Measurements from ENCODE around the gene ALKBH4.

ALKBH4 gene

GRCh38 chr7:102432442-102433218, 32.0 kb downstream of the ALKBH4 start:
- FAIRE-seq, result no peak

GRCh38 chr7:102431617-102432298, 32.9 kb downstream of the ALKBH4 start:
- DNase-seq (ENCODE audit: extremely low spot score, insufficient read length, low read depth), result no peak
- FAIRE-seq, result peak; percentile 98

More at GRCh38 chr7:102432442-102433218, 32.0 kb downstream of the ALKBH4 start:
- no peak for DNase-seq (ENCODE audit: extremely low spot score, insufficient read length, low read depth)

- FAIRE-seq, result no peak
These were observed 35.3 kb downstream of the ALKBH4 start for GRCh38 chr7:102429141-102429899.

GRCh38 chr7:102427019-102427405, 37.7 kb downstream of the ALKBH4 start:
- DNase-seq (ENCODE audit: extremely low spot score, insufficient read length, low read depth) (no peak), FAIRE-seq (no peak)

More at GRCh38 chr7:102429141-102429899, 35.3 kb downstream of the ALKBH4 start:
- DNase-seq (ENCODE audit: extremely low spot score, insufficient read length, low read depth), result no peak

GRCh38 chr7:102426268-102427018, 38.2 kb downstream of the ALKBH4 start:
- FAIRE-seq (no peak), DNase-seq (ENCODE audit: extremely low spot score, insufficient read length, low read depth) (no peak)

- peak; percentile 99 for FAIRE-seq
- DNase-seq (ENCODE audit: extremely low spot score, insufficient read length, low read depth), result peak; percentile 67
These were observed 38.9 kb downstream of the ALKBH4 start for GRCh38 chr7:102425639-102426267.

GRCh38 chr7:102424787-102425218, 39.9 kb downstream of the ALKBH4 start:
- DNase-seq (ENCODE audit: extremely low spot score, insufficient read length, low read depth), result no peak
- peak; percentile 96 for FAIRE-seq

GRCh38 chr7:102424129-102424551, 40.5 kb downstream of the ALKBH4 start:
- DNase-seq (ENCODE audit: extremely low spot score, insufficient read length, low read depth), result no peak
- no peak for FAIRE-seq

GRCh38 chr7:102421706-102422240, 42.9 kb downstream of the ALKBH4 start:
- FAIRE-seq (no peak), DNase-seq (ENCODE audit: extremely low spot score, insufficient read length, low read depth) (no peak)

GRCh38 chr7:102418592-102418991, 46.1 kb downstream of the ALKBH4 start:
- FAIRE-seq (peak; percentile 36), DNase-seq (ENCODE audit: extremely low spot score, insufficient read length, low read depth) (no peak)

GRCh38 chr7:102417105-102417504, 47.6 kb downstream of the ALKBH4 start:
- FAIRE-seq, result peak; percentile 44
- no peak for DNase-seq (ENCODE audit: extremely low spot score, insufficient read length, low read depth)

GRCh38 chr7:102416406-102416805, 48.3 kb downstream of the ALKBH4 start:
- DNase-seq (ENCODE audit: extremely low spot score, insufficient read length, low read depth) (no peak), FAIRE-seq (peak; percentile 9)

- FAIRE-seq (peak; percentile 83), DNase-seq (ENCODE audit: extremely low spot score, insufficient read length, low read depth) (no peak)
These were observed 48.9 kb downstream of the ALKBH4 start for GRCh38 chr7:102415685-102416225.

- FAIRE-seq (no peak), DNase-seq (ENCODE audit: extremely low spot score, insufficient read length, low read depth) (no peak)
These were observed 51.1 kb downstream of the ALKBH4 start for GRCh38 chr7:102413611-102414010.

GRCh38 chr7:102413091-102413490, 51.6 kb downstream of the ALKBH4 start:
- no peak for FAIRE-seq

GRCh38 chr7:102412548-102412947, 52.1 kb downstream of the ALKBH4 start:
- FAIRE-seq, result no peak
- no peak for DNase-seq (ENCODE audit: extremely low spot score, insufficient read length, low read depth)

More at GRCh38 chr7:102413091-102413490, 51.6 kb downstream of the ALKBH4 start:
- DNase-seq (ENCODE audit: extremely low spot score, insufficient read length, low read depth), result no peak

GRCh38 chr7:102410918-102411317, 53.7 kb downstream of the ALKBH4 start:
- FAIRE-seq (no peak), DNase-seq (ENCODE audit: extremely low spot score, insufficient read length, low read depth) (no peak)

- no peak for FAIRE-seq
- no peak for DNase-seq (ENCODE audit: extremely low spot score, insufficient read length, low read depth)
These were observed 54.5 kb downstream of the ALKBH4 start for GRCh38 chr7:102410123-102410522.

- DNase-seq (ENCODE audit: extremely low spot score, insufficient read length, low read depth) (no peak), FAIRE-seq (no peak)
These were observed 55.3 kb downstream of the ALKBH4 start for GRCh38 chr7:102409340-102409739.

Measured in GM18507 (cell line).